Muscle of leg (tissue), 11 donors: ENCODE measurements around the gene CLEC4M. TPM values are rescaled to one million over a fixed set of nuclear protein-coding genes. Genes with fewer than 3 reads are reported as not detected.

Experiments
- DNase-seq: peaks from one replicate; pipeline ENCODE4 v3.0.0; 2013
- H3K27ac ChIP-seq: one replicate; pipeline ENCODE4 v1.5.1; 2013; ENCODE audit warnings: mild to moderate bottlenecking, low read length, control low read depth
- H3K27me3 ChIP-seq: one replicate; pipeline ENCODE4 v1.6.1; 2013; ENCODE audit warnings: low read length; ENCODE audit not compliant: control insufficient read depth, insufficient read depth
- H3K36me3 ChIP-seq: one replicate; pipeline ENCODE4 v1.6.1; 2013; ENCODE audit warnings: low read length; ENCODE audit not compliant: control insufficient read depth, insufficient read depth
- H3K4me1 ChIP-seq: one replicate; pipeline ENCODE4 v1.6.1; 2013; ENCODE audit warnings: low read length; ENCODE audit not compliant: control insufficient read depth, insufficient read depth
- H3K4me3 ChIP-seq: one replicate; pipeline ENCODE4 v1.5.1; 2013; ENCODE audit warnings: low read length, control low read depth
- H3K9me3 ChIP-seq: replicated peaks from 2 replicates; pipeline ENCODE4 v1.6.1; 2013; ENCODE audit warnings: low read depth, low read length; ENCODE audit not compliant: control insufficient read depth
- WGBS: methylation state at CpG from one replicate; pipeline ENCODE4 v1.1.5; 2013; ENCODE audit warnings: missing lambda C conversion rate; ENCODE audit not compliant: insufficient coverage; 5-methylcytosine and 5-hydroxymethylcytosine counted together
- polyA plus RNA-seq, 8 donors: library from polyadenylated mRNA; unstranded; fragments of 120-200 nt; gene quantifications; one replicate each; pipeline versions ENCODE4 v1.2.1 to v1.2.3, GENCODE V29; 2013; ENCODE audit warnings: inconsistent platforms in 1 of 8, low replicate concordance in 1 of 8; ENCODE audit not compliant: insufficient read length in 8 of 8, insufficient read depth in 1 of 8
- total RNA-seq: library from RNA; stranded (reverse); fragments of 120-200 nt; gene quantifications from one replicate; pipeline ENCODE4 v1.2.4, GENCODE V29; 2013

CLEC4M gene
- total and polyA plus RNA-seq, 9 donors: 0.12 TPM; not detected in 8

GRCh38 chr19:7766535-7766934, 3.5 kb downstream of the CLEC4M start:
- Histone ChIP-seq H3K4me3 (no peak overlapping the region), H3K27me3 (peaks cover 4% of the 10 kb centered on the region), H3K4me1 (no peaks in the 10 kb centered on the region), H3K27ac (no peak overlapping the region), H3K36me3 (no peaks in the 10 kb centered on the region), H3K9me3 (no peaks in the 10 kb centered on the region)
- no peak for DNase-seq
- WGBS: 56% methylated on average over 5 of the region's 11 CpGs

DNA sequence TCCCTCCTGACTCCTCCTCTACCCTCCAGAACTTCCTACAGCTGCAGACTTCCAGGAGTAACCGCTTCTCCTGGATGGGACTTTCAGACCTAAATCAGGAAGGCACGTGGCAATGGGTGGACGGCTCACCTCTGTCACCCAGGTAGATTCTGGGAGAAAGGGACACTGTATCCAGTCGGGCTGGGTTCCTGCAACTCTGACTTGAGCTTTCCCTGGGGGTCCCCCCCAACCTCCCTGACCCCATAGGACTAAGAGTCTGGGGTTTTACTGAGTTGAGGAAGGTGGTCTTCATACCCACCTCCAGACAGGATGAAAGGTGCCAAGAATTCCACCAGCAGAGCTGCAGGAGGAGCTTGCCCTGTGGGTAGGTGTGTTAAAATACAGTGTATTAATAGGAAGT, 4.4 kb downstream of the CLEC4M start:
- WGBS: 70% methylated on average over 4 of the region's 4 CpGs
- no peak overlapping the region for H3K4me3 ChIP-seq
- H3K9me3 ChIP-seq: no peaks in the 10 kb centered on the region
- H3K4me1 ChIP-seq: no peaks in the 10 kb centered on the region
- H3K27ac ChIP-seq: no peak overlapping the region
- peaks cover 4% of the 10 kb centered on the region for H3K27me3 ChIP-seq
- DNase-seq: no peak
- no peaks in the 10 kb centered on the region for H3K36me3 ChIP-seq

GRCh38 chr19:7769171-7769570, 6.1 kb downstream of the CLEC4M start:
- no peak for DNase-seq
- Histone ChIP-seq H3K4me3 (no peak overlapping the region), H3K27ac (no peak overlapping the region), H3K27me3 (peaks cover 4% of the 10 kb centered on the region), H3K9me3 (no peaks in the 10 kb centered on the region), H3K4me1 (no peaks in the 10 kb centered on the region), H3K36me3 (no peaks in the 10 kb centered on the region)
- WGBS: no CpG with 5 or more reads among the region's 2 CpGs

DNA sequence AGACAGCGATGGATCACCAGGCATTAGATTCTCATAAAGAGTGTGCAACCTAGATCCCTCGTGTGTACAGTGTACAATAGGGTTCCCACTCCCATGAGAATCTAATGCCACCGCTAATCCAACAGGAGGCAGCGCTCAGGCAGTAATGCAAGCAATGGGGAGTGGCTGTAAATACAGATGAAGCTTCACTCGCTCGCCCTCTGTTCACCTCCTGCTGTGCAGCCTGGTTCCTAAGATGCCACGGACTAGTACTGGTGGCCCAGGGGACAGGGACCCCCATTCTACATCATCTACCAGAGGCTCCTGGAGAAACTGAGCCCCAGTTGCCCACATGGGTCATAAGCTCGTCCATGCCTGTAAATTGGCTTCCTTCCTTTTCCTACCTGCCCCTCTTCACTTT, 8.0 kb downstream of the CLEC4M start:
- H3K4me1 ChIP-seq: no peaks in the 10 kb centered on the region
- H3K27ac ChIP-seq: no peak overlapping the region
- WGBS: 48% methylated on average over 4 of the region's 8 CpGs
- no peaks in the 10 kb centered on the region for H3K36me3 ChIP-seq
- DNase-seq: no peak
- H3K9me3 ChIP-seq: no peaks in the 10 kb centered on the region
- peaks cover 6% of the 10 kb centered on the region for H3K27me3 ChIP-seq
- no peak overlapping the region for H3K4me3 ChIP-seq

DNA sequence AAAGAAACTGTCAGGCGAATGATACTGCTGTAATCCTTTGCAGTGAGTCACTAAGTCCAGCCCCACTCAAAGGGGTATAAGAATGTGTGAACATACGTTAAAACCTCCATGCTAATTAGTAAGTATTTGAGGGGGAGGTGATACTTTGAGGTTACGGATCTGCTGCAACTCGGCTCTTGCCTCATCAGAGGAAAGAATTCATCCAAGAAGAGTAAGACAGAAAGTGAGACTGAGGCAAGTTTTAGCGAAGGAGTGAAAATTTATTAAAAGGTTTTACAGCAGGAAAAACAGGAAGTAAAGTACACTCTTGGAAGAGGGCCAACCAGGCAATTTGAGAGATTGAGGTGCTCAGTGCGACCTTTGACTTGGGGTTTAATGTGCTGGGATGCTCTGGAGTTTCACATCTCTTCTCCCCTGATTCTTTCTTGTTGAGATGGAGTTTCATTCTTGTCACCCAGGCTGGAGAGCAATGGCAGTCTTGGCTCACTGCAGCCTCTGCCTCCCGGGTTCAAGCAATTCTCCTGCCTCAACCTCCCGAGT, 9.8 kb downstream of the CLEC4M start:
- Histone ChIP-seq H3K27me3 (peaks cover 3% of the 10 kb centered on the region), H3K36me3 (no peaks in the 10 kb centered on the region), H3K4me1 (no peaks in the 10 kb centered on the region), H3K27ac (no peak overlapping the region), H3K4me3 (no peak overlapping the region), H3K9me3 (no peaks in the 10 kb centered on the region)
- no peak for DNase-seq
- WGBS: 41% methylated on average over 7 of the region's 8 CpGs

DNA sequence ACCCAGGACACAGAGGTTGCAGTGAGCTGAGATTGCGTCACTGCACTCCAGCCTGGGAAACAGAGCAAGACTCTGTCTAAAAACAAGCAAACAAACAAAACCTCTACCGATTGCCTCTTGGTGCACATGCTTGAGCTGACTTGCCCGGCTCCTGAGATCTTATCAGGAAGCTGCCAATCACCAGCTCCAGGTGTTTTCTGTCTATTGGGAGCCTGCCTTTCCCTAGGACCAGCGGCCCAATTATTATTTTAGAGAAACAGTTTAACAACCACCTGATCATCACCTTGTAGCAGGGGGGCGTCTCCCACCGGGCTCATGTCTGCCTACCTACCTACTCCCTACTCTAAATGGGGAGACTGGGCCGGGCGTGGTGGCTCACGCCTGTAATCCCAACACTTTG, 10.8 kb downstream of the CLEC4M start:
- Histone ChIP-seq H3K36me3 (no peaks in the 10 kb centered on the region), H3K4me3 (no peak overlapping the region), H3K9me3 (no peaks in the 10 kb centered on the region), H3K27me3 (peaks cover 3% of the 10 kb centered on the region), H3K27ac (no peak overlapping the region), H3K4me1 (no peaks in the 10 kb centered on the region)
- WGBS: 85% methylated on average over 9 of the region's 9 CpGs
- no peak for DNase-seq

- H3K36me3 ChIP-seq: no peaks in the 10 kb centered on the region
- H3K4me3 ChIP-seq: no peak overlapping the region
- no peak overlapping the region for H3K27ac ChIP-seq
- H3K4me1 ChIP-seq: no peaks in the 10 kb centered on the region
- no peak for DNase-seq
- 87% methylated on average over 8 of the region's 9 CpGs for WGBS
- peaks cover 3% of the 10 kb centered on the region for H3K27me3 ChIP-seq
- H3K9me3 ChIP-seq: no peaks in the 10 kb centered on the region
These were observed 12.7 kb downstream of the CLEC4M start for GRCh38 chr19:7775761-7776160.

GRCh38 chr19:7778081-7778480, 15.0 kb downstream of the CLEC4M start:
- WGBS: 70% methylated on average over 3 of the region's 5 CpGs
- Histone ChIP-seq H3K9me3 (no peaks in the 10 kb centered on the region), H3K4me3 (no peak overlapping the region), H3K36me3 (no peaks in the 10 kb centered on the region), H3K27ac (no peak overlapping the region), H3K4me1 (no peaks in the 10 kb centered on the region), H3K27me3 (peaks cover 7% of the 10 kb centered on the region)
- DNase-seq: peak; percentile 62

DNA sequence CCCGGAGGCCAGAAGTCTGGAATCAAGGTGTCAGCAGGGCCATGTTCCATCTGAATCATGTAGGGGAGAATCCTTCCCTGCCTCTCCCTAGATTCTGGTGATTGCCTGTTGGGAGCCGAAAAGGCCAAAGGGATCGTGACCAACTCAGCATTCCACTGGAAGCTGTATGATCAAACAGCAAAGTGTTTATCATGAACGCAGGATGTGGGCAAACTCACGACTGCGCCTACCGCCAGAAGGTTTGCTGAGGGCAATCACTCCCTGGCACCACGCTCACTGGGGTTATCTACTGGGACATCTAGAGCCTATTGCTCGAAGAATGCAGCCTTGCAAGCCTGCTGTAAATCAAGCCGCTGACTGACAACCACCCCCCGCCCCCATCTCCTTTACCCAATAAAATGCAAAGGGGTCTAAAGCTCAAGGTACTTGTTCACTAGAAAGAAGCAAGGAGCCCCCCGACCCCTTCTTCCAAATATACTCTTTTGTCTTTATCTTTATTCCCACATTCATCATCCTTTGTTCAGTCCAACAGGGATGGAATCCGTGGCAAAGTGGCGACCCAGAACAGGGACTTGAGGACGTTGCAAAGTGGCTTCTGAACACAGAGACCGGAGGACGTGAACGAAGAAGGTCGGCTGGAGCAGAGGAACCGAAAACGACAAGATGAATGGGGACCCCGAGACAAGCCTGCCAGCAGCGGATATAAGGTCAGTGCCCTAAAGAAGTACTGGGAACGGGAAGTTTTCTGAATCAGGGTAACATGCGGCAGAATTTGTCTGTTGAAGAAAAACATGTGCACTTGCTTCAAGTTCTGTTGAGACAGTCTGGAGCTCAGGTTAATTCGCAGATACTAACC, 16.8 kb downstream of the CLEC4M start:
- H3K27me3 ChIP-seq: peaks cover 12% of the 10 kb centered on the region
- no peak overlapping the region for H3K27ac ChIP-seq
- 81% methylated on average over 25 of the region's 26 CpGs for WGBS
- H3K4me1 ChIP-seq: no peaks in the 10 kb centered on the region
- no peaks in the 10 kb centered on the region for H3K36me3 ChIP-seq
- no peak for DNase-seq
- H3K4me3 ChIP-seq: no peak overlapping the region
- H3K9me3 ChIP-seq: no peaks in the 10 kb centered on the region

- Histone ChIP-seq H3K27me3 (peaks cover 9% of the 10 kb centered on the region), H3K36me3 (no peaks in the 10 kb centered on the region), H3K4me1 (no peaks in the 10 kb centered on the region), H3K9me3 (no peaks in the 10 kb centered on the region), H3K27ac (no peak overlapping the region), H3K4me3 (no peak overlapping the region)
- 31% methylated on average over 11 of the region's 12 CpGs for WGBS
- DNase-seq: no peak
These were observed 18.1 kb downstream of the CLEC4M start for GRCh38 chr19:7781157-7781556.
